ENCODE data around the gene SEMA3G. TPM values are rescaled to one million over a fixed set of nuclear protein-coding genes. Genes with fewer than 3 reads are reported as not detected.

The SEMA3G gene
- 1 to 10 TPM; 5.1 to 5.5 TPM for total RNA-seq
- long read RNA-seq, partial matches to known transcripts: 3 of 3 reads
- long read RNA-seq, other reads (novel, unspliced or antisense): 0 of 3 reads

- intact Hi-C loops (cut with DNase I, micrococcal nuclease): no loop called here
- ATAC-seq: peak; percentile 93
- DNase-seq: peak; percentile 81 to 87
Observed at GRCh38 chr3:52444860-52445793, at the start of gene SEMA3G. Gene SEMA3G, minus strand, starts transcription at chr3:52445103. Its CDS starts 76 bp downstream, at chr3:52445027.

DNA sequence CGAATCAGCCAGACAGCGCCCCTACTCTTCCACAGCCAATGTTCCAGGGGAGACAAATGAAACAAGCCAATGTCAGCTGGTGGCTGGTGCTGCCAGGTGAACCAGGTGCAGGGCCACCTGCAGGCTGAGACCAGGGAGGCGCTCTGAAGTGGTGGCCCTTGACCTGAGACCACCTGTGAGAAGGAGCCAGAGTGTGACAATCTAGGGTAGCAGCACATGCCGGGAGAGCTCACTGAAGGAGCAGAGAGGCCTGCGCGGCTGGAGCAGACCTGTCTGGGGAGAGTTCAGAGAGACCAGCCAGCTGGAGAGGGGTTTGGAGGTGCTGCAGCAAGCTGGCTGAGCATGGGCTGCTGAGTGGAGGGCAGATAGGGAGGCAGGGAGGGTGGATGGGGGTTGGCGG lies 49.5 kb upstream of the SEMA3G start:
- no peak for ATAC-seq
- intact Hi-C loops (cut with DNase I, micrococcal nuclease): no loop called here
- no peak for DNase-seq

DNA sequence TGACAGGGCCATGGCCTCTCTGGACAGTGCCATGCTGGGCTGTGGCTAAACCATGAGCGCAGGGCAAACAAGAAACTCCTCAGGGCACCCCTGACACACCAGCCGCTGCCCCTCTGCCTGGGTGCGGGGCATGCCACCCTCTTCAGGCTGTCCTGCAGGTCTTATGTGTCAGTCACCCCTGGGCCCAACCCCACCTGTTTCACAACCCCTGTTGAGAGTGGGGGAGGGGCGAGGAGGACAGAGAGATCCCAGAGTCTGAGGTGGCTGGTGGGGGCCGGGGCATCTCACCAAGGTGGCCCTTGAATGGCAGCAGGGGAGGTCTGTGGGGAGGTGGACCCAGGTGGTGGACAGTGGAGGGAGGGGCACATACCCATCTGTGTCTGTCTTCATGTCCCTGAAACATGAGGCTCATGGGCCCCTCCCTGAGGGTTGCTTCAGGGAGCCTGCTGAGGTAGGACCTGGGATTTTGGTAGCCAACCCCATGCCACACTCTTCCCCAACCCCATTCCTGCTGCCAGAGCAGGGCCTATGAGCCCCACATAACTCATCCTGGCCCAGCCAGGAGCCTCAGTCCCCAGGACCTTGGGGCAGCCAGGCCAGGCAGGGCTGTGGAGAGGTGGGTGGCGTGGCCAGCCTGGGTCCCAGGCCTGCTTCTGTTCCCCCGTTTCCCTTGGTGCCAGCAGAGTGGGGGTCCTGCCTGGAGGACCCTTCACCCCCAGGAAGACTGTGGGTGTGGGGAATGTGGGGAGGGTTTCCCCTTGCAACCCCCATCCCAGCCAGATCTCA lies 48.5 kb upstream of the SEMA3G start:
- intact Hi-C loops (cut with DNase I, micrococcal nuclease): no loop called here
- no peak for DNase-seq
- no peak for ATAC-seq

- DNase-seq (no peak), ATAC-seq (no peak)
- intact Hi-C loops (cut with DNase I, micrococcal nuclease): no loop called here
Observed at GRCh38 chr3:52492059-52492458, 47.2 kb upstream of the SEMA3G start.

- no peak for DNase-seq
- ATAC-seq: no peak
- intact Hi-C loops (cut with DNase I, micrococcal nuclease): no loop called here
Observed at GRCh38 chr3:52490939-52491526, 46.1 kb upstream of the SEMA3G start.

DNA sequence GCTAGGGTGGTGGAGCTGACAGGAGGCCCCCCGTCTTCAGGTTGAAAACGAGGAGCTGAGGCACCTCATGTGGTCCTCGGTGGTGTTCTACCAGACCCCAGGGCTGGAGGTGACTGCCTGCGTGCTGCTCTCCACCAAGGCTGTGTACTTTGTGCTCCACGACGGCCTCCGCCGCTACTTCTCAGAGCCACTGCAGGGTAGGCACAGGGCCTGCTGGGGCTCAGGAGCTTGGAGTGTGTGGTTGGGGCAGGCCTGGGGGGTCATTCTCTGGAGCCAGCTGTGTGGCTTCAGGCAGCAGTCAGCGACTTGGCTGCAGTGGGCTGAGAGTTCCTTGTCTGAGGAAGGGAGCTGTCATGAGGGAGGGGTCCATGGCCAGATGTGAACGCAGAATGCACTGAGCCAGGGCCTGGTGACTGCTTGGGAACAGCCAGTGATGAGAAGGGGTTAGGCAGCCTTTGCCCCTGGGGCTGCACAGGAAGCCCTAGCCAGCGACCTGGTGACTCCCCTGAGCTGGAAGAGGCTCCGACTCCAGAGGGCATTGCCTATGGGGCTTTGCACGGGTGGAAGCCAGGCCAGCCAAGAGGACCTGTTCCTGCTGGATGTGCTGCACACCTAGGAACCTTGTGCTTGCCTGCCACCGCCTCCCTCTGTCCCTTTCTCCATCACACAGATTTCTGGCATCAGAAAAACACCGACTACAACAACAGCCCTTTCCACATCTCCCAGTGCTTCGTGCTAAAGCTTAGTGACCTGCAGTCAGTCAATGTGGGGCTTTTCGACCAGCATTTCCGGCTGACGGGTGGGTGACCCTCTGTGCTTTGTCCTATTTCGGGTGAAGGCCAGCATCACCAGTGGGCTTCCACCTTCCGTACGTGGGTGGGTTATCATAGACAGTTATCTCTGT lies 45.4 kb upstream of the SEMA3G start:
- DNase-seq: no peak
- ATAC-seq: no peak
- intact Hi-C loops (cut with DNase I, micrococcal nuclease): no loop called here

DNA sequence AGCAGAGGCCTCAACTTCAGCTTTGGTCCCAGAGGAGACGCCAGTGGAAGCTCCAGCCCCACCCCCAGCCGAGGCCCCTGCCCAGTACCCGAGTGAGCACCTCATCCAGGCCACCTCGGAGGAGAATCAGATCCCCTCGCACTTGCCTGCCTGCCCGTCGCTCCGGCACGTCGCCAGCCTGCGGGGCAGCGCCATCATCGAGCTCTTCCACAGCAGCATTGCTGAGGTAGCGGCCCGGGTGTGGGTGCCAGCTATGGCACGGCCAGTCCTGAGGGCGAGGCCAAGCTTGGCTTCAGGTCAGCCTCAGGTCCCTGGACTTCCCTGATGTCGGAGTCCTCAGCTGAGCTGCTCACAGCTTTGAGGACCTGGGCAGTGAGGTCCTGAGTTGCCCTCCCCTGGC lies 44.5 kb upstream of the SEMA3G start:
- intact Hi-C loops (cut with DNase I, micrococcal nuclease): no loop called here
- no peak for DNase-seq
- no peak for ATAC-seq

- ATAC-seq (no peak), DNase-seq (no peak)
- intact Hi-C loops (cut with DNase I, micrococcal nuclease): no loop called here
Observed at GRCh38 chr3:52488746-52489145, 43.8 kb upstream of the SEMA3G start.

- DNase-seq: no peak
- intact Hi-C loops (cut with DNase I, micrococcal nuclease): no loop called here
- ATAC-seq: no peak
Observed at GRCh38 chr3:52487788-52488691, 43.1 kb upstream of the SEMA3G start.

DNA sequence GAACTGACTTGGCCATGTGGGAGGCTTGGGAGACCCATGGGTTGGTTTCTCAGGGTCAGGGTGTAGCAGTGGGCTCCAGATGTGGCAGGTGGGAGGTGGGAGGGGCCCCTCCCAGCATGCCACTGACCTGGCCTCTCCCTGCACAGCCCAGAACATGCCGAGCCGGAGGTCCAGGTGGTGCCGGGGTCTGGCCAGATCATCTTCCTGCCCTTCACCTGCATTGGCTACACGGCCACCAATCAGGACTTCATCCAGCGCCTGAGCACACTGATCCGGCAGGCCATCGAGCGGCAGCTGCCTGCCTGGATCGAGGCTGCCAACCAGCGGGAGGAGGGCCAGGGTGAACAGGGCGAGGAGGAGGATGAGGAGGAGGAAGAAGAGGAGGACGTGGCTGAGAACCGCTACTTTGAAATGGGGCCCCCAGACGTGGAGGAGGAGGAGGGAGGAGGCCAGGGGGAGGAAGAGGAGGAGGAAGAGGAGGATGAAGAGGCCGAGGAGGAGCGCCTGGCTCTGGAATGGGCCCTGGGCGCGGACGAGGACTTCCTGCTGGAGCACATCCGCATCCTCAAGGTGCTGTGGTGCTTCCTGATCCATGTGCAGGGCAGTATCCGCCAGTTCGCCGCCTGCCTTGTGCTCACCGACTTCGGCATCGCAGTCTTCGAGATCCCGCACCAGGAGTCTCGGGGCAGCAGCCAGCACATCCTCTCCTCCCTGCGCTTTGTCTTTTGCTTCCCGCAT lies 42.3 kb upstream of the SEMA3G start:
- intact Hi-C loops (cut with DNase I, micrococcal nuclease): no loop called here
- DNase-seq (no peak), ATAC-seq (no peak)

DNA sequence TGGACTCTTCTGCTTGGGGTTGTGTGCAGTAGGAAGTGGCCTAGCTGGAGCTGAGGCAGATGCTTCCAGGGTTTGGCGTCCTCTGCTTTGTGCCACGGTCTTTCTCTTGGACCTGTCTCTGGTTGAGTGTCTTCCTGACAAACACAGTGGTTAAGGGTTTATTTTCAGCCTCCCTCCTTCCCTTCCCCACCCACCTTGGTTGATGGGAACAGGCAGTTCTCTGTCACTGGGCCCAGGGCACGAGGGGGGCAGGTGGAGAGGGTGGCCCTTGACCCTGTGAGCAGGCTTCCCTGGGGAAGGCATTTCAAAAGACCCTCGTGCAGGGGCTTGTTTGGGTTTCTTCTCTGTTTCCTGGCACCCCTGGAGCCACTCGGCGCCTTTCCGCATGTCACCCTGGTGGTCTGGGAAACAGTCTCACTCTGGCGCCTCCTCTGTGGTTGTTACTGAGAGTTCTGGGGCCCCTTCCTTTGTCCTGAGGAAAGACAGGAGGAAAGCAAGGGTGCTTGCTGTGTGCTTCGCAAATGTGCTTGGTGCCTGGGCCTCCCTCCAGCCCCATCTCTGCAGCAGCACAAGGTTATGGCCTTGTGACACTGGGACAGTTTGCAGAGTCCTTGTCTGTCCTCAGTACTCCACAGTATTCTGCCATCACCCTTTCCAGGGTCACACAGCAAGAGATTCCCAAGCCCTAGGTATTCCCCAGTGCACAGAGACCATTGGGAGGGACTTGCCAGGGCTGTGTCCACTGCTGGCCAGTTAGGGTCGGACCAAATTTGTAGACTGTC lies 40.0 kb upstream of the SEMA3G start:
- DNase-seq: no peak
- intact Hi-C loops (cut with DNase I, micrococcal nuclease): no loop called here
- no peak for ATAC-seq

GRCh38 chr3:52483577-52484381 lies 38.9 kb upstream of the SEMA3G start:
- intact Hi-C loops (cut with DNase I, micrococcal nuclease): no loop called here
- ATAC-seq (no peak), DNase-seq (no peak)

DNA sequence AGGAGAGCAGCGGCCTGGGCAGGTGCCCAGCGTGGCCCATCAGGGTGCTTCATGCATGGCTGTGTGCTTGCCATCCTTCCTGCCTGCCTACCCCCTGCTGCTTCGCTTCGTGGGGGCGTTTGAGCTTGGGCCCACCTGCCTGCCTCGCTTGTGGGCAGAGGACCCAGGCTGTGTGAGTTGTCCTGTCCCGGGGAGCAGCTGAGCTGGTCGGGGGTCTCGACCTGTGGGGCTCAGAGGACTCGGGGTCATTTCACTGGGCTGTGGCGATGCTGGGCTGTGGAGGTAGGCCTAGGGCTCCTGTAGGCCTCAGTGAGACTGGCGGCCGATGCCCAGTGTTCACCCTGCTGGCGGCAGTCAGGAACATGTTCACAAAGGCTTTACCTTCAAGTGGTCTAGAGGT lies 38.2 kb upstream of the SEMA3G start:
- DNase-seq (no peak), ATAC-seq (no peak)
- intact Hi-C loops (cut with DNase I, micrococcal nuclease): no loop called here

DNA sequence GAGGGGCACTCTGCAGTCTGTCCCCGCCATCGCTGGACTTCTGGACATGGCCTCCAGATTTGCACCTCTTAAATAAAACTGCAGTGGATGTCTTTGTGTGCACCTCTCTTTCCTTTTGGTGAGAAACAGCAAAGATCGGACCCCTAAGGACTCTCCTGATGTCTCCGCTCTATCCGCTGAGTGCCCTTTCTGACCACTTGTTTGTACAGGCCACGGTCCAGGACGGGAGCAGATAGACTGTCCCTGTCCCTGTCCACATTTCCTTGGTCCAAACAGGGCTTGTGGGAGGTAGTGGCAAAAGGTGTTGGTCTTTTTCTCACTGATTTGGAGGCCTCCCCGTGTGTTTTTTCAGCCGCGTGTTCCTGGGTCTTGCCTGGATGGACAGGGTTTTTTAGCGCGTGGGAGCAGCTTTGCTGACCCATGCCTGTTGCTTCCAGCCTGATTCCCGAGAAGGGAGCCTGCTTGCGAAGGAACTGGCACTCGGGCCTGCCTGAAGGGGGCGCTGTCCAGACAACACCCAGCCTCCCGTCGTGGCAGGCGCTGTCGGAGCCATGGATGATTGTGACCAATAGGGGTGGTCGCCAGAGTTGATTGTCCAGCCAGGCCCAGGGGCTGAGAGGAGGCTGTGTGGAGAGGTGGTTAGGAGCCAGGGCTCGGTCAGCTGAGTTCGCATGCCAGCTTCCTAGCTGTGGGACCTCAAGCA lies 37.1 kb upstream of the SEMA3G start:
- ATAC-seq (no peak), DNase-seq (no peak)
- intact Hi-C loops (cut with DNase I, micrococcal nuclease): no loop called here
